ENCODE measurements around the gene VANGL2.

DNA sequence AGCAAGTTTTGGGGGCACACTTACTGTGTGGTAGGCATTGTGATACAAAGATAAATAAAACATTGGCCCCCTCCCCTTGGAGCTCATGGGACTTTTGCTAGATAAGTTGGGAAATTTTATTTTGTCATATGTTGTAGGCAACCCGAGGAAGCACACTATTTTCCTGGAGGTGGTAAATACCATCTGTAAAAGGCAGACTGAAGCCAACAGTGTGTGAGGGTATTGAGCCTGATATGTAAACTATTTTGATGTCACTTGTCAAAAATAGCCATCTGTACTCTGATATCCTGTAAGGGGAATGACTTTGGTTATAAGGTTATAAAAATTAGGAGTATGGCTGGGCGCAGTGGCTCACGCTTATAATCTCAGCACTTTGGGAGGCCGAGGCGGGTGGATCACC, 30.6 kb downstream of the VANGL2 start:
- TF ChIP-seq, protein P1, sequence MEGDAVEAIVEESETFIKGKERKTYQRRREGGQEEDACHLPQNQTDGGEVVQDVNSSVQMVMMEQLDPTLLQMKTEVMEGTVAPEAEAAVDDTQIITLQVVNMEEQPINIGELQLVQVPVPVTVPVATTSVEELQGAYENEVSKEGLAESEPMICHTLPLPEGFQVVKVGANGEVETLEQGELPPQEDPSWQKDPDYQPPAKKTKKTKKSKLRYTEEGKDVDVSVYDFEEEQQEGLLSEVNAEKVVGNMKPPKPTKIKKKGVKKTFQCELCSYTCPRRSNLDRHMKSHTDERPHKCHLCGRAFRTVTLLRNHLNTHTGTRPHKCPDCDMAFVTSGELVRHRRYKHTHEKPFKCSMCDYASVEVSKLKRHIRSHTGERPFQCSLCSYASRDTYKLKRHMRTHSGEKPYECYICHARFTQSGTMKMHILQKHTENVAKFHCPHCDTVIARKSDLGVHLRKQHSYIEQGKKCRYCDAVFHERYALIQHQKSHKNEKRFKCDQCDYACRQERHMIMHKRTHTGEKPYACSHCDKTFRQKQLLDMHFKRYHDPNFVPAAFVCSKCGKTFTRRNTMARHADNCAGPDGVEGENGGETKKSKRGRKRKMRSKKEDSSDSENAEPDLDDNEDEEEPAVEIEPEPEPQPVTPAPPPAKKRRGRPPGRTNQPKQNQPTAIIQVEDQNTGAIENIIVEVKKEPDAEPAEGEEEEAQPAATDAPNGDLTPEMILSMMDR (IDR thresholded peaks at IDR 0.05), result no peak
- TF ChIP-seq EP300 (IDR thresholded peaks at IDR 0.05), result no peak
- TF ChIP-seq POLR2A (IDR thresholded peaks at IDR 0.05), result no peak
